Measurements from ENCODE around the gene ARL15.

The ARL15 gene

DNA sequence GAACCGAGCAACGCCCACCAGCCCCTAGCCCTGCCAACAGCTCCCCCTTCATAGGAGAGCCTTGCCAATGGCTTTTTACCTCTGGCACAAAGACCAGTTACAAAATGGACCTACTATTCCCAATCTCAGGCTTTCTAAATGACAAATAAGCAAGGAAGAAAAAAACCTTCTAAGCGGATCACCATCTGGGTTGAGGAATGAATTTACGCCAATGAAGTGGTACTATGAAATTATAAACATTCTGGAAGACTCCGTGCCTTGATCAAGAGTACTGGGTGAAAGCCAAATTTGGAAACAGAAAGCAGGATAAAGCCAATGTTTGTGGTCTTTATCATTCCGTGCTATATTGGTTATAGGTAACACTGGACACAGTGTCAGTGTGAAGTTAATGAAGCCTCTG is 378.0 kb downstream of the ARL15 start:
- DNase-seq (ENCODE audit: low spot score) = no peak

DNA sequence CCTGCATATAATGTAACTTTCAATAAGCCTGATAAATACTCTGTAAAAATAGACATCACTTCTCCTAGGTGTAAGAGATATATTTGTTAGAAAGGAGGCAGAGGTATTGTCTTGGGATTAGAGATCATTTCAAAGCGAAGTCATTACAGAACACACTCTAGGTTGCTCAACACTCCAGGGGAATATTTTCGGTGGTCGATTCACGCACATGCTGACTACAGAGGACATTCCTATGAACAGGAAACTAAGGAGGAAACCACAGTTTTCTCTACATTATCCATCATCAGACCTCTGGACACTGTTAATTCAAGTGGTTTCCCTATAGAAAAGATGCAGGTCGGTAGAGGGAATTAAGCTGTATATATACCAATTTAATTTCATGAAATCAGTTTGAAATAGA is 379.9 kb downstream of the ARL15 start:
- DNase-seq (ENCODE audit: low spot score) = no peak

DNA sequence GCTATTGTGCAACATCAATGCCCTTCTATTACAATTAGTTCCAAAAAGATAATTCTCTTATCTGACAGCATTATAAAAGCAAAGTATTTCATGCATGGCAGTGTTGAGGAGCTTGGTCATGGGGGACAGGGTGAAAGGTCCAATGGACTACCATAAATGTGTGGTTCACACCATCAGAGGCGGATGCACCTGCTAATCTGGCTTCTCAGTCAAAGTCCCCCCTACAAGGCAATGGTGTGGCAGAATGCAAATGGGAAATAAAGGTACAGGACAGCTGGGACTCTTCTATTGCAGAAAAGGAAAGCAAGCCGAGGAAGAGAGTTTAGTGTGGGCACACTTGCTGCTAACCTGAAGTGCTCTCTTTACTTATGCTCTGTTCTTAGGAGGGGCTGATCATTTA is 380.8 kb downstream of the ARL15 start:
- no peak for DNase-seq (ENCODE audit: low spot score)

DNA sequence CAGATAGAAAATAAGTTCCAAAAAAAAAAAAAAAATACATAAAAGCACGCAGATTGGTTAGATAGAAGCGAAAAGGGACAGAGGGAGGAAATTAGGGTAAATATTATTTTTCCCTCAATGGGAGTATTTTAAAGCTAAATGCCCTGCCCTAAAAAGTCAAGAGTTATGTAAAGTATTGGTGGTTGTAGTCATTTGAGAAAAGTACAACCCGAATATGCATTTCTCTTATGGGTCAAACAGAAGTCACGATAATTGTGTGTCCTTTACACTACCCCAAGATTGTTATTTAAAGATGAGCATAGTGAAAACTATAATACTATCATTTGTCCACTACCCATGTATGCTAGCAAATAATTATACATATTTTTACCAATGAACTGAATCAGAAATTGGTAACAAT is 381.2 kb downstream of the ARL15 start:
- DNase-seq (ENCODE audit: low spot score) = no peak

DNA sequence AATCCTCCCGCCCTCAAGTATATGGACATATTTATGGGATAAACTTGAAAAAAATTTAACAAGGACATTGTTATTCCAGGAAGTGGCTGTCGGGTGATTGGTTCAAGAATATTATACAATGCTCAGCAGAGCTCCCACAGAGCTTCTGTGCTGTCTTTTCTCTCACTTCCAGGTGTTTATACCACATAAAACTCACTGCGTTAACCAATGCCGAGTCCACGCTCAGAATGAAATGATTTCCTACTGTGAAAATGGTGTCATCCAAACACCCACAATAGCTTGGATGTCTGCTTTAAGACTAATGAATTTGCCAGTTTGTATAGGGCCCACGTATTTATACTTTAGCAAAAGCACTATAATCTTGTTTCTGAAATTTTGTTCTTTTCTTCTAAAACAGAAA is 381.7 kb downstream of the ARL15 start:
- no peak for DNase-seq (ENCODE audit: low spot score)

DNA sequence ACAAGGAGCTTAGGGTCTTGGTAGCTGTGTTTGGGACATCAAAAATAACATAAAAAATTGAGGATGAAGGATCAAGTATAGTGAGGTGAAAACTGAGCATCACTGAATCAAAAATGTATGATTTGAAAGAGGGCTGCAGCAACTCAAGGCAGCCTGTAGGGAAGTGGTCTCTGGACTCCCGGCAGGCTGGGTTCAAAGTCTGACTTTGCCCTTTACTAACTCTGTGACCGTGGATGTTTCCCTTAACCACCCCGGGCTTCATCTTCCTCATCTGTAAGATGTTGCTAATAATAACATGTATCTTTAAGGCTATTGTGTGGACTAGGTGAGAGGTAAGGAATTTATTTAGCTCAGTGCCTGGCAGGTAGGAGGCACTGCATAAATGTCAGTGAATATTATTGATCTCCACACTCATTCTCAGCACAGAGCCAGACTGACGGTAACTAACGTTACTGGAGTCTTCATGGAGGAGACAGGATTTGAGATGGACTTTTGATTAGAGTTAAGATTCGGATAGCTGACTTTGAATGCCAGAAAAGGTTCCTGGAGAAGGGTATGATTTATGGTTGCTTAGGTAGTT is 382.6 kb downstream of the ARL15 start:
- DNase-seq (ENCODE audit: low spot score) = no peak

DNA sequence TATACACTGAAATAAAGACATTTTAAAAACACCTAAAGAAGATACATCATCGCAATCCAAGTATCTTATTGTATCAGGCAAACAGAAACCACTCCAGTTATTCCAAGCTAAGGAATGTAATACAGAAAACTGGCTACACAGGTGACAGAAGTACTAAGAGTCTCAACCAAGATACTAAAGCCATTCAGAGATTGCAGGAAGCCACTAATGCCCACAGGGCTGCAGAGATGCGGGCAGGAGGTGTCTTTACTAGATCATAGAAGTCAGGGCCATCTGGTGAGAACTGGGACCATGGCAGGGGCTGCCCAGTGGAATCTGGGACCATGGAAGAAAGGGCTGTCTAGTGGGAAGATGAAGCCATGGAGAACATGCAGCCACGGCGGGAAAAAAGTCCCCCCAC is 384.3 kb downstream of the ARL15 start:
- DNase-seq (ENCODE audit: low spot score) = no peak

DNA sequence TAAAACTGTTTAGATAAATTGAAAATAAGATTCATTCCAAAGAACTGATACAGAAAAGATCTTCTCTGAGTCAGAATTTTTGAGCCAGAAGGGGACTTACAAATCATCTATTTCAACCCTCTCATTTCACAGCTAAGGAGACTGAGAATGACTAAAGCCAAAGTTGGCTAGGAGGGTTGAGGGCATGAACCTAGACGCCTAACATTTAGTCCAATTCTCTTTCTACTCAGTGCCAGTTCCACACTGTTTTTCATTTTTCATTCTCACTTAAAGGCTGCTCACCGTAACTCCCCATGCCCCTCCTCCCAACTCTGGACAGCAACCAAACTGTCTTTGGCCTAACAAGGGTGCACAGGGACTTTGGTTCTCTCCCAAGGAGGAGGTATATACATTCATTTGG is 386.0 kb downstream of the ARL15 start:
- peak; percentile 7 for DNase-seq (ENCODE audit: low spot score)

DNA sequence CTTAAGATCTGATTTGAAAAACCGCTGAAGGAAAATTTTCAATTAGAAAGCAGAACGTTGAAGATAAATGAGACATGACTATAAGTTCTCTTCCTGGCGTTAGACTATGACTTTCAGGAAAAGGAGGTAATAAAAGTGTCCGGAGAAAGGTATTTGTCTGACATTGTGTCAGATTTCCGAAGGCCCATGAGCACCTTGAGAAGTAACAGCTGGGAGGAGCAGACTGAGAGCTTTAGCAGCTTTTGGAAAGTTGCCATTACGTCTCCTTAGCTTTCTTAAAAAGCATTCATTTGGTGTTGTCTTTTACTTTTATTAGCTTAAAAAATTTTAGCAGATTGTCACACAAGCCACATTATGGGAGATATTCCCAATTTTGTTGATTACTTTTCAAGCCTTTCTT is 386.4 kb downstream of the ARL15 start:
- no peak for DNase-seq (ENCODE audit: low spot score)

DNA sequence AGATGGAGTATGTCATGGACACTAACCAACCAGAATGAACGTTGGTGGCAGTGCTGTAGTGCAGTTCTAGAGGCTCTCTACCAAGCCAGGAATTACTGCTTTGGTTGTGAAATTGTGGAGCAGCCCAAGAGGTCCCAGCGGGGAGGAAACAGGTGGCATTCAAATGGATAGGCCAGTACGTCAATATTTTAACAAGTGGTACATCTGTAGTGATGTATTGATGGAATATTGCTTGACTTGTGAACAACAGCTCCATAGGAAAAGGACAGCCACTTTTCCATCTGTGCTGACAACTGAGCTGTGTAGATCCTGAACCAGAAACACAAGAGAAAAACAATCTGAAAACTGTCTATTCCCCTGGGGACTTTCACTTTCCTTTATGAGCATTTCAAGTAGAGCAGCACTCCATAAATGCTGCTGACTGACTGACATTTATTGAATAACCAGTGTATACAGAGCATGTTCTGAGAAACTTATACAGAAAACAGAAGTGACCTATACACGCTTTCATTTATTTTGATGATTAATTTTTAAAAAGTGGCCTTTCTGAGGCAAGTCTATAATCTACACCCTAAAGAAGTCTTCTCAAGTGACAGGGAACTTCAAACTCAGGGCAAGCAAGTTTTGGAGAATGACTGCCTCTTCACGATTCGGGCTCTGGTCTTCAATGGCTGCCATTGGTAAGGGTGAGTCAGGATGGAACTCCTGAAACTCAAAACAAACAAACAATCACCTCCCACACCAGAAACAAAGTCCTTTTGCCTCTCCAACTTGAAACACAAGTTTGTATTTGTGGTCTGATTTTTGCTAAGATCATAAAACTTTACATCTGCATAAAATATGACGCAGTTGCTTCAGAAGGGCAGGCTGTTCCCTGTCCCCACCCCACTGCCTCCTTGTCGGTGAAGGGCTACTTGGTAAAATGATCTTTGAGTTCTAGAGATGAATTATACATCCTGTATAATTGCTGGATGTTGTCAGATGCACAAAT is 387.6 kb downstream of the ARL15 start:
- no peak for DNase-seq (ENCODE audit: low spot score)

DNA sequence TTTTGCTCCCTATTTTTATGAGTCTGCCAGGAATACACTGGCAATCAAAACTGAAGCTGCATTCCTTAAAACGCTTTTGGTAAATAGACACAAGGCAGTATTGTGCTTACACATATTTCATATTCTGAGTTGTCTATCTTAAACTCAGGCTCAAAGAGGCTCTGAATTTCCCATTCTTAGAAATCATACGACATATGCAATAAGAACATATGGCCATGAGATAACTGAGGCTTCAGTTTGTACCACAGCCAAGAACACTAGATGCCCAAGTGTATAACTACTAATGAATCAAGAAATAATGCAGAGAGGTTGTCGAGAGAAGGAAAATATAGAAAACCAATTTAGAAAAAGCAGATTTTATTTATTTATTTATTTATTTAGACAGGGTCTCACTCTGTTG is 392.5 kb downstream of the ARL15 start:
- no peak for DNase-seq (ENCODE audit: low spot score)

DNA sequence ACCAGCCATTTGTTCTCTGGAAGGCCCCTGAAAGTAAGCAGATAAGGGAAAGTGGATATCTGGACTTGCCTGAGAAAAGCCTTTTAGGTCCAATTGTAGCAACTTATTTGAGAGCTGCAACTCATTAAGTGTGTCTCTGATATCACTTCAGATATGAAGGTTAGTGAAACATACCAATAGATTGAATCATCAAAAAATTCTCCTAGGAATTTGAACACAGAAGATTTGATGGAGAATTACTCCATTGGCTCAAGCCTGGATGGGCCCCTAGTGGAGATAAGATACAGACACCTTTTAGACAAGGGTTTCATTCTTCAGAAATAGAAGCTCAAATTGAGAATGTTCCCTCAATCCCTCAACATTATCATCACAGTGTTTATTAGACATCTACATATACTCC is 393.3 kb downstream of the ARL15 start:
- peak; percentile 33 for DNase-seq (ENCODE audit: low spot score)

DNA sequence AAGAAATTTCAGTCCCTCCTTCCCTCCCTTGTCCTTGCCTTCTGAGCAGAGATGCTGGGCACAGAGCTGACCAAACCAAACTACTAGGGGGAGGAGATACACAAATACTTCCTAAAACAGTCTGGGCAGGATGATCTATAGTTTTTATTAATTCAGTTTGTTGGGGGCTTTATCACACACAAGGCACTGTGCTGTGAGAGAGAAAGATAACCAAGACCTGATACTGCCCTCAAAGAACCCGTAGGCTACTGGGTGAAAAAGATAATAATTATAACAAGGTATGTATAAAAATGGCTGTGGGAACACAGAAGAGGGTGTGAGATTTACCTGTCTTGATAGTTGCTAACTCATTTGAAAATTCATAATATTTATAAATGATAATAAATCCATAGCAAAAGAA is 395.3 kb downstream of the ARL15 start:
- DNase-seq (ENCODE audit: low spot score) = no peak

DNA sequence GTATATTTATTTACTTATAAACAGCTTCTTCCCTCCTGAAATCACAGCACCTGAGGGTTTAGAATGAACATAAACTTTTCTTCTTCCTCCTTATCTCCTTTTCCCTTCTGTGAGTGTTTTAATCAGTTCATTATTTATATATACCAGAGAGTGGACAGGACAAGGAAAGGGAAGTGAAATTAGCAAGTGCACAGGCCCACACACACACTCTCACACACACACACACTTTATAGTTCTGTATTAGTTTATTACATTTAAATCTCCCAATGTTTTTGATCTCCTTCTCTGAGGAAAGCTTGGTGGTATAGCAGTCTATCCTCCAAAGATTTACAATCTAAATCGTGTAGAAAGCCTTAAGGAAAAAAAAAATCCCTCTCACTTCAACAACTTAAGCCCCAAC is 396.4 kb downstream of the ARL15 start:
- no peak for DNase-seq (ENCODE audit: low spot score)

DNA sequence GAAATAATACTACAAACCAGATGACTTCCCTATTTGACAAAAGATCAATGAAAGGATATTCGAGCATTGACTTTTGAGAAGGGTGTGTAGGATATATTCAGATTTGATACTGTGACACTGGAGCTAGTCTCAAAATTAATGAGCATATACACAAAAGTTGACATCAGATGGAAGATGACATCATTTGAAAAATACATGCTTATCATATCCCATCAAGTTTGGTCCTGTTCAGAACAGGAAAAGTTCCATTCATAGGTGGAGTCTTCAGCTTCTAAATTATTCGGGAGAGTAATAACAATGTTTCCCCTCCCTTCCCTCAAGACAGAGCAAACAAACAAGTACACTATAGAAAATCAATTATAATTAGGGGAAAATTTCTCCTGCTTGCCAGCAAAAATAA is 401.6 kb downstream of the ARL15 start:
- DNase-seq (ENCODE audit: low spot score) = no peak

DNA sequence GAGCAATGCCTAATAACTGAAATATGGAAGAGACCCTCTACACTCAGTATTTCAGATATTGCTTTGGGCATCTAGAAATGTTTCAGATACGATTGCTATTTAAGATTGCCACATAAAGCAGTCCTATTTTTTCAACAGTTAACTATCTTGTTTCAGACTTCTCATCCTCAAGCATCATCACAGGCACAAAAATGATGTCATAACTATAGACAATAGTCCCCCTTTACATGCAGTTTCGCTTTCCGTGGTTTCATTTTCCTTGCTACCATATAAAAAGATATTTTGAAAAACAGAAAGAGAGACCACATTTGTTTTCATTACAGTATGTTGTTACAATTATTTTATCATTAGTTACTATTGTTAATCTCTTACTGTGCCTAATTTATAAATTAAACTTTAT is 402.5 kb downstream of the ARL15 start:
- DNase-seq (ENCODE audit: low spot score) = no peak

DNA sequence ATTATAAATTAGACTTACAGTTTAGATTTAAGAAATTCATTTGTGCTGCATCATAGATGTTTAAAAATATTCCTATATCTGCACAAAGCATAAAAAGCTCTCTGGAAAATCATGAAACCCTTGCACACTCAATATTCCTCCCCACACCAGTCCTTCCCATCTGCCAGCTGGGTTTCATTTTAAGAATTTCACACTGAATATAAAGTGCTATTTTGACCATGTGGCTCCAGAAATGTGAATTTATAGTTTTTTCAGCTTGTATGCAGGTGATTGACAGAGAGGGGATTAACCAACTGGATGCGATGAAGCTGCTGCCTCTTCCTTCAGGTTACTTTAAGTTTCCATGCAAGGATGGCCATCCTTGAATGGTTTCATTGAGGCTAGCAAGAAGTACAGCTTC is 403.6 kb downstream of the ARL15 start:
- no peak for DNase-seq (ENCODE audit: low spot score)

DNA sequence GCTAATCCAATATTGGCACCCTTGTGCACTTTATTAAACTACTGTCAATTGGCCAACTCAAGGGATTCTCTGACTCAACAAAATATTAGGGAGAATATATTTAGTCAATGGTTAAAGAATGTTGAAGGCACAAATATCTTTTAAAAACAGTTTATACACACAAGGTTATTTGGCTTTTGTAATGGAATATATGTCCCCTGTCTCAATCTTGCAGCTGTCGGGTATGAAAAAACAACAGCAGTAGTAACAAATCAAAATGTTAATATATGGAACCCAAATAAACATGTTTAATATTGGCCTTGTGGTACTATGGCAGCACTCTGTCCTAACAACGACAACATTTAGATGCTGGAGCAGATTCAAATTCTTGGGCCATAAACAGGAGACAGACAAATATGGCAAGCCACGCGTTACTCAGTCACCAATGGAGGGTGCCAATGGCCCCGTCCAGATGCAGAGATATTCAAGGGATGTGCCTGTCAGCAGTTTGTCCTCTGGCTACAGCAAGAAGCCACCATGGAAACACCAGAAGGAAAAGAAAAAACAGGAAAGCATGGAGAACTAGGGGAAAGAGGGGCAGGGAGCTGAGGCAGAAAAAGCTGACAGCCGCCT is 408.0 kb downstream of the ARL15 start:
- DNase-seq (ENCODE audit: low spot score) = no peak

DNA sequence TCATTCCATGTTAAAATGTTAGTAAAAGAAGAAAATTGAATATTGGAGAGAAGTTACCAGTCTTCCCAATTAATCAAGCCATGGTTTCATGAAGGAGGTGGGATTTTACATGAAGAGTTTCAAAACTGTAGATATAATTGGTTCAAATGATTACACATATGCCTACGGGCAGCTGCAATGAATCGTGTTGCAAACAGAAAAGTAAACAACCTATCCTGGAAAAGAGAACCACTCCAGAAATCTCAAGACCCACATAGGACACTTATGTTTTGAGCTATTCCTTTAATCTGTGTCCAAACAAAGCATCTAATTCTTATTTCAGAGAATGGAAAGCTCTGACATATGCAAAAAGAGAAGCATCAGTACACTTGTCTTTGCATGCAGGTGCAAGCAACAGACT is 409.7 kb downstream of the ARL15 start:
- no peak for DNase-seq (ENCODE audit: low spot score)

DNA sequence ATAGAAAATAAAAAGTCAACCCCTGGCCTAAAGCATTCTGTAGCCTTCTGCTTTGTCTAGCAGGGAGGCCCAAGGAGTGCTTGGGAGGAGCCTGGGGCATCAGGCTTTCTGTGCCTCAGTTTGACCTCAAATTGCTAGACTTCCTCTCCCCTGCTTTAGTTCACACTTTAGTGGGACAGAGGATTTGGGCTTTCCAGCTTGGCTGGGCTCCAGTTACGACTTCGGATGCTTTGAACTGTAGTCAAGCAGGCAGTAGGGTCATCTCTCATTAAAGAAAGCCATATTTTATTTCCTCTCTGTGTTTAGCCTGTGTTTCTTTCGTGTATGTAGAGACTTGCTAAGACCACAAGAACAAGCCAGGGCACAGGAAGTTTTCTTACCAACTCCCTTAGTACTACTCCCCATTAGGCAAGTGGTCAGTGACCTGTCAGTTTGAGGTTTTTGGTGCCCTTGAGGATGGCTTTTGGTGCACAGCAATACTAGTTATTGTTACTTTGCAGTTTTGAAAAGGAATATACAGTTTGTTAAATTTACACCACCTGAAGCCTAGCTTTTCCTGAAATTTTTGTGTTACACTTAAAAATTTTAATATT is 415.2 kb downstream of the ARL15 start:
- DNase-seq (ENCODE audit: low spot score) = no peak

DNA sequence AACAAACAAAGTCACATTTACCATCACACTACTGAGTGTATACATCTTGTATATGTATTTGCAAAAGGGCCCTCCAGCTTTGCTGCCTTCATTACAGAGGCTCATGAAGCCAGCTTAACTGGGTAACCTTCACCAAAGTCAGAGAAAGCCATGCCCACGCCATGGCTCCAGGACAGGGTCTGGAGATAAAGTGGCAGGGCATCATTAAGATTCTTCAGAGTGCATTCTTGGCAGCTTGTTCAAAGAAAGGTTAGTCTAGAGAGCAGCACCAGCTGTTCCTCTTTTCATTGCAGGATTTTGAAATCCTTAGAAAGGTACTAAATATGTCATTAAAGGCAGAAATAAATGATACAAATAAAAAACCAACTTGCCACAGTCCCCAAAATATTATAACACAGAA is 416.7 kb downstream of the ARL15 start:
- no peak for DNase-seq (ENCODE audit: low spot score)

DNA sequence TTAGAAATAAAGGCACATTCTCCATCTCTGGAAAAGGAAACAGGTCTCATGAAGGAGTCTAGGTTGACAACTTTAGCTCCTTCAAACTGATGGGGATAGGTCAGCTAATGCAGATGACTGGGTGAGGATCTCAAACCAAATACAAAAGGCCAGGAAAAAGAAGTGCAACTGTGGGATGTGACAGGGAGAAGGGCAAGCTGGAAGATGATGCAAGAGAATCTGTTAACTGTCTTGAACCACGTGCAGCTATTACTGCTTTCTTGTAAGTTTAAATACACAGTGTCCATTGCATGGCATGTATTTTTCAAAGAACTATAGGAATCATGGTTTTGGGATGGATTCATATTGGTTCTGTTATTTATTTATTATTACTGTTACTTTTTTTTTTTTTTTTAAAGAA is 418.1 kb downstream of the ARL15 start:
- no peak for DNase-seq (ENCODE audit: low spot score)

DNA sequence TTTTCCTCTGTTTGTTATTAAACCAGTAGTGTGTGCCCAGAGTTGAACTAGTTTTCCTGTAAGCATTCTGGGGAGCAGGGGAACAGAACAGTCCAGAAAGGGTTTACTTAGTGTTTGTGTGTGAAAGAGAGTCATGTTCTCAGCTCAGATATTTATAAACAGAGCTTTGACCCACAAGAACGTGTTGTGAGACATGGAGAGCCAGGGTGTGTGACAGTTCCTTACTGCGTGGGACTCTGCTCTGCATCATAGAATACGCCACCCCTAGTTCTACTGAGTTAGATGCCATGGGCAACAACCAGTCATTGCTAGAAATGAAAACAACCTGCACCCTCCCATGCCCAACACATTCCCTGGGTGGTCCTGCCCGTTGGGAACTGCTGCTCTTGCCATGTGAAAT is 419.2 kb downstream of the ARL15 start:
- DNase-seq (ENCODE audit: low spot score) = no peak

Data from AG08396 (cell line).